GM19468 (cell line): ENCODE data around the gene PPP1R14B.

Experiments used
- ATAC-seq: cut with Tn5 transposase; IDR thresholded peaks from one replicate; pipeline ENCODE4 v1.9.1; 2021; ENCODE audit warnings: mild to moderate bottlenecking, moderate library complexity, moderate number of reproducible peaks; ENCODE audit not compliant: unreplicated experiment; ENCODE audit errors: extremely low read depth

The PPP1R14B gene

DNA sequence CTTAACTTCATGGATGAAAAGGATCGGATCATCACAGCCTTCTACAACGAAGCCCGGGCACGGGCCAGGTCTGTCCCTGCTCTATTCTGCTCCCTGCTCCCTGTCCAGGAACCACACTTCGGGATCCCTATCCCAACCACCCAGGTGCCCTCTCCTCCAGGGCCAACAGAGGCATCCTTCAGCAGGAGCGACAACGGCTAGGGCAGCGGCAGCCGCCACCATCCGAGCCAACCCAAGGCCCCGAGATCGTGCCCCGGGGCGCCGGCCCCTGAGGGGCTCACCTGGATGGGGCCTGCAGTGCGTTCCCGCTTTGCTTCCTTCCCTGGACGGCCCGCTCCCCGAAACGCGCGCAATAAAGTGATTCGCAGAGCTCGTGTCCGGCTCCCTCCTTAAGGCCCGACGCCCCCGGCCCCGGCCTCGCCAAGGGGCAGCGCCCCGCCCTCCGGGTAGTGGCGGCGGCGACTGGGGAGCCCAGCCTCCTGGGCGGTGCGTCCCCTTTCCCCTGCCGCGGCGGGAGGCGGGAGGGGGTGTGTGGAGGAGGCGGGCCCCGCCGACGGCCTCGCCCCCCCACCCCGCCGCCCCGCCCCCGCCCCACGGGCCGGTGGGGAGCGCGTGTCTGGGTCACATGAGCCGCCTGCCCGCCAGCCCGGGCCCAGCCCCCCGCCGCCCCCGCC is 12.7 kb downstream of the PPP1R14B start, which contains the start of gene VEGFB:
Gene VEGFB (plus strand): TSS at position 672 of the 674 bp plus-strand sequence. CDS start 250 bp downstream, outside the sequence.
- ATAC-seq = no peak

DNA sequence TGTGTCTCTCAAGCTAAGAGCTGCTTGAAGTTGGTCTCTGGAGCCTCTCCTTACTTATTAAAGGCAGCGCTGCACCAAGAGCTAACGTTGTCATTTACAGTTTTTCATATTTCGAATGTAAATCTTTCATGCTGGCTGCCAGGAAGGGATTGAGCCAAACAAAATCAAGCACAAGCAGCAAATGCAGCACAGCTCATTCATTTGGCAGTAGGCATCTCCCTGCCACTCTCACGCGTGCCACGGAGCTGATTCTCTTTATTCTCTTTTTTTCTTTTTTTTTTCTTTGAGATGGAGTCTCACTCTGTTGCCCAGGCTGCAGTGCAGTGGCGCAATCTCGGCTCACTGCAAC is 13.8 kb downstream of the PPP1R14B start:
- ATAC-seq = no peak

DNA sequence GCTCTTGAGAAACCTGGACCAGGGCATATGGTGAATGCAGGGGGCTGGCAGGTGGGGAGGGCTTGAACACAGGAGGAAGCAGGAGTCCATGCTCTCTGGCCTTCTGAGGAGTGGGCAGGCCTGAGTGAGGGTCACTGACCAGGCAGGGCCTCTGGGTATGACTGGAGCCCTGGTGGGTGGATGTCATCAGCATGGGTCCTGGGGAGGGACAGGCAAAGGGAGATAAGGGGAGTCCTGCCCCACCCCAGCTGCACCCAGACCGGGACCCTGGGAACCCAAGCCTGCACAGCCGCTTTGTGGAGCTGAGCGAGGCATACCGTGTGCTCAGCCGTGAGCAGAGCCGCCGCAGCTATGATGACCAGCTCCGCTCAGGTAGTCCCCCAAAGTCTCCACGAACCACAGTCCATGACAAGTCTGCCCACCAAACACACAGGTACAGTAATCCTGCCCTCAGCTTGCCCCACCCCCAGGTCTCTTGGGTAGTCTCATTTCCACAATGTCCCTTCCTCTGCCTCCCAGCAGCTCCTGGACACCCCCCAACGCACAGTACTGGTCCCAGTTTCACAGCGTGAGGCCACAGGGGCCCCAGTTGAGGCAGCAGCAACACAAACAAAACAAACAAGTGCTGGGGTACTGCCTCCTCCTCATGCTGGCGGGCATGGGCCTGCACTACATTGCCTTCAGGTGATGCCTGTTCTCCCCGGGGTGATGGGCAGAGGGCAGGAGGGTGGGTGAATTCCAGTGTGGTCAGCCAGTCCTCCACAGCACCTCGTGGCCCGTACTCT is 14.4 kb downstream of the PPP1R14B start:
- no peak for ATAC-seq

DNA sequence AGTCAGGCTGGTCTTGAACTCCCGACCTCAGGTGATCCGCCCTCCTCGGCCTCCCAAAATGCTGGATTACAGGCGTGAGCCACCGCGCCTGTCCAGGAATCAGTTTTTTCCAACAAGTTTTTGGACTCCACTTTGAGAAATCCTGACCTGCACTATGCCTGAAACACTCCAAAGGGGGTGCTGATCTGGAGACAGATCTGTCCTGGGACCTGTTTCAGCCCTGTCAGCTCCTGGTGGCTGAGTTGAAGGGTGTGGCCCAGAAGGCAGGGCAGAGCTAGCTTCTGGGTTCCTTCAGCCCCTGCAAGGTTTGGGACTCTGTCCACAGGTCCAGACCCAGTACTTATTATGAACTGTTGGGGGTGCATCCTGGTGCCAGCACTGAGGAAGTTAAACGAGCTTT is 15.2 kb downstream of the PPP1R14B start:
- no peak for ATAC-seq

DNA sequence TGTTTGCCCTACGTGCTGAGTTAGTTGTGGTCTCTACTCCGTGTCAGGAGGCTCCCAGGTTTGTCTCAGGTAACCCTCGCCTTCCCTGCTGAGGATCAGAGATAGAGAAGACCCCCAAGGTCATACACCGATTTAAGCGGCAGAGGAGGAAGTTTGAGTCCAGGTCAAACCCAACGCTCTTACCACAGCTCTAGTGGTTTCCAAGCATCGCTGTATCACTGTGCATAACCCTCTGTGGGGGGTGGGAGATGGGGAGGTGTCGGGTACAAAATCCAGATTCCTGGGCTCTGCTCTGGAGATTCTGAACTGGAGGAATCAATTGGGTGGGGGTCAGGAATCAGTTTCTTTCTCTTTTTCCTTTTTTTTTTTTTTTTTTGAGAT is 15.8 kb downstream of the PPP1R14B start:
- ATAC-seq = no peak

DNA sequence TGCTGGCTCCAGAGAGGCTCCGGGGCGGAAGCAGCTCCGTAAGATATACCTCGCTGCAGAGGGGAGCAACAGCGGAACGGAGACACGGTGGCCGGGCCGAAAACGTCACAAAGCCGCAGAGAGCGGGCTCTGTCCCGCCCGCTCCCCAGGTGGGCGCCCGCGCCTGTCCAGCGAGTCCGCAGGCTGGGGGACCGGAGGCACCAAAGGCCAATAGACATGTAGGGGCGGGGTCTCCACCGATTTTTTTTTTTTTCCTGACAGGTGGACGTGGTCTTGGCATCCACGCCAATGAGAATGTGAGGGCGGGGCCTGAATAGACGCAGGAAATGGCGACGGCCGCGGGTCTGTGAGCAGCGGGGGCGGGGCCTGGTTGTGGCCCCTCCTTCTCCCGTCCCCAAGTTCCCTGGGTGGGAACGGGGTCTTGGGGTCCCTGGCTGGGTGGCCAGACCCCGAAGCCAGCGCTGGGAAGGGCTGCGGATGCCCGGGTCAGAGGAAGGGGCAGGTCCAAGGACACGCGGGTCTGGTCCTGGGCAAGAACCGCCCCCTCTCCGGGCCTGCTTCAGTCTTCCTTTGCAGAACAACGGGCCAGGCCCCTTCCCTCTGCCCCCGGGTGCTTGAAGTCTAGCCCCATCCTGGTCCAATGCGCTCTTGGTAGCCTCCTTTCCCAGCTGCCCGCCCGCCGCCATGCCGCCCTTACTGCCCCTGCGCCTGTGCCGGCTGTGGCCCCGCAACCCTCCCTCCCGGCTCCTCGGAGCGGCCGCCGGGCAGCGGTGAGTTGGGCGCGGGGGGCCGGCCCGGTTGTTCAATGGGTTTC is 16.4 kb downstream of the PPP1R14B start, which contains the start of gene DNAJC4:
Gene DNAJC4 (plus strand): TSS at position 378 of the 814 bp plus-strand sequence. CDS start 307 bp downstream, at position 685.
- peak; percentile 15 for ATAC-seq

DNA sequence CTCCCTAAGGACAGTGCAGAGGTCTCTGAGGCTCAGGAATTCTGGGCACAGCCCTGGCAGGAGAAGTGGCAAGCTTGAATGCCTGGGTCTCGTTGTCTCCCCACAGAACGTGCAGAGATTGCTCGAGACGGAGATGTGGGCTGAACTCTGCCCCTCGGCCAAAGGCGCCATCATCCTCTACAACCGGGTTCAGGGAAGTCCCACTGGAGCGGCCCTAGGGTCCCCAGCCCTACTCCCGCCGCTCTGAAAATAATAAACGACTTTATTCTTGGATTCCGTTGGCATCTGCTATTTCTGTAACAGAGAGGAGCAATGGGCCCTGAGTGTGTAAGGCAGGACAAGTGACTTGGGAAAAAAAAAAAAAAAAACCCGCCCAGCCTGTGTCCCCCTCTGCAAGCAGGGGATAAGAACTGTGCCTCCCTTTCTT is 17.0 kb downstream of the PPP1R14B start:
- ATAC-seq = no peak

DNA sequence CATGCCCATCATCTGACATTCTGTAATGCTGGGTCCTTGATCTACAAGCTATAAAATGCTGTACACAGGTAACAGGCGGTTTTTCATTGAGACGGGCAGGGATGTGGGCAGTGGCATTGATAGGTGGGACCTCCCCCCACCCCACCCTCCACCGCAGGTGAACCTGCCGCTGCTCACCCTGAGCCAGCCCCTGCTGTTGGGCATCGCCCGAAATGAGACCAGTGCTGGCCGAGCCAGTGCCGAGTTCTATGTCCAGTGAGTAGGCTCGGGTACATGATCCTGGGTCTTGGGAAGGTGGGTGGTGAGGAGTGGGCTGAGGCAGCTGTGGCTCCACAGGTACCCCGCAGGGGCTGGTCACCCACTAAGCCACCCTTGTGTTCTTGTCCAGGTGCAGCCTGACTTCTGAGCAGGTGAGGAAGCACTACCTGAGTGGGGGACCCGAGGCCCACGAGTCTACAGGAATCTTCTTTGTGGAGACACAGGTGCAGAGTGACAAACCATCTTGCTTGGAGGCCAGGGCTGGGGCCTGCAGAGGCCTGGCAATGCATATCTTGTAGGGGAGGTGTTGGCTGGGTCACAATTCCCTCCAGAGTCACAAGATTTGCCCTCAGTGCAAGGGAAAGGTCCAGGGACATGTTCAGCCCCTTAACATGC is 17.5 kb downstream of the PPP1R14B start:
- ATAC-seq = no peak

DNA sequence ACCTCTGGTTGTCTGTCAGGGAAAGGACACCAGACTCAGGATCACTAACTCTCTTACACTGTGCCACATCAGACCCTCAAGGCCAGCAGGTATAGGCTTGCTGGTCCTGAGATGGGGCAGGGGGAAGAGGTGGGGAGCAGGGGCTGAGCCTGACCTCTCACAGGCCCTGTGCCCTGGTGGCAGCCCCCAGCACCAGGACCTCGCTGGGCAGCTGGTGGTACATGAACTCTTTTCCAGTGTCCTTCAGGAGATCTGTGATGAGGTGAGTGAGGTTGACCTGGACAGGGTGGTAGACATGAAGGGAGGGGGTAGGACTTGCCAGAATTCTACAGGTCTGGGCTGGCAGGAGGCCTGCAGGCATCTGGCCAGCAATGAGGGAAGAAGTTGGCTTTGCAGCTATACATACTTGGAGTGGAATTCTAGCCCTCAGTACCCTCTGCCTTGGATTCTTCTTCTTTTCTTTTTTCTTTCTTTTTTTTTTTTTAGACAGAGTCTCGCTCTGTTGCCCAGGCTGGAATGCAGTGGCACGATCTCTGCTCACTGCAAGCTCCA is 19.3 kb downstream of the PPP1R14B start:
- no peak for ATAC-seq

DNA sequence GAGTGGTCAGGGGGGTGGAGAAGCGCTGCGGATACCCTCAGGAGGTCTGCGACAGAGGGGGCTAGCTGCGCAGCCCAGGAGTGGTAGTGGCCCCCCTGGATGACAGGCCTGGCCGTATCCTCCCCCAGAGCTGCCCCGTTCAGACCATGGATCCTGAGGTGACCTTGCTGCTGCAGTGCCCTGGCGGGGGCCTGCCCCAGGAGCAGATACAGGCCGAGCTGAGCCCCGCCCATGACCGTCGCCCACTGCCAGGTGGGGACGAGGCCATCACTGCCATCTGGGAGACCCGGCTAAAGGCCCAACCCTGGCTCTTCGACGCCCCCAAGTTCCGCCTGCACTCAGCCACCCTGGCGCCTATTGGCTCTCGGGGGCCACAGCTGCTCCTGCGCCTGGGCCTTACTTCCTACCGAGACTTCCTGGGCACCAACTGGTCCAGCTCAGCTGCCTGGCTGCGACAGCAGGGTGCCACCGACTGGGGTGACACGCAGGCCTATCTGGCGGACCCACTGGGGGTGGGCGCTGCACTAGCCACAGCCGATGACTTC is 20.2 kb downstream of the PPP1R14B start:
- ATAC-seq = no peak

DNA sequence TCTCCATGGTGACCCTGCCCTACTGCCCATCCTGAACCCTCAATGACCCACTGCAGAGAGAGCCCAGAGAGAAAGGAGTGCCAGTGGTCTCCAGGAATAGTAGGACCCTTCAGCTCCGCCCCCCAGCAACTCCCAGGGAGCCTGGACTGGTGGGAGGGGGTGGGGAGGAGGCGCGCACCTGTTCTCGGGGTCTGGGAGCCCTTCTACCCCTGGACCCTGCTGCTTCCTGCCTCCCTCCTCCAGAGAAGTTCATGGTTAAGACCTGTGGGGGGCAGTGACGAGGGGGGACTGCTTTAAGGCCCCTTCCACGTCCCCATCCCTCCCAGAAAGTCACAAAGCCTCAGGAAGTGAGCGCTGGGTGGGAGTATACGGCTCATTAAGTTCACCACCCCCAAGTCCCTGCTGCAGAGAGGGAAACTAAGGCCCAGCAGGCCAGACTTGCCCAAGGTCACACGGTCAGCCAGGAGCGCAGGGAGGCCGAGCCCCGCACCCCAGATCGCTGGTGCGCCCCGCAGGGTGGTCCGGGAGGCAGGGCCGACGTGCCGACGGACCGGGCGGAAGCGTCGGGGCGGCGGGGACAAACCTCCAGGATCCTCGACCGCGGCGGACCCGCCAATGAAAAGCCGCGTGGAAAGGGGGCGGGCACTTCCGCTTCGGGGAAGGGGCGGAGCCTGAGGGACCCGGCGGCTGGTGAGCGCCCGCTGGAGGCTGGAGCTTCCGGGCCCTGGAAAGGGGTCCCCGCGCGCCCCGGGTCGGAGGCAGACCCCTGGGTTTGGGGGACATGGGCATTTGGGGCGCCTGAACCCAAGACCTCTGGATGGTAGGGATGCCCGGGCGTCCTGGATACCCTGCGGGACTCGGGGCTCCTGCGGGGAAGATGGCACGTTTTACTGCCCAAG is 20.9 kb downstream of the PPP1R14B start, which contains the start of the genes NUDT22 and TRPT1:
Gene NUDT22 (plus strand): TSS at position 667 of the 899 bp plus-strand sequence. CDS start 379 bp downstream, outside the sequence.
Gene TRPT1 (minus strand): TSS at position 579 of the 899 bp plus-strand sequence. CDS start 326 bp downstream, at position 253.
- ATAC-seq = no peak

DNA sequence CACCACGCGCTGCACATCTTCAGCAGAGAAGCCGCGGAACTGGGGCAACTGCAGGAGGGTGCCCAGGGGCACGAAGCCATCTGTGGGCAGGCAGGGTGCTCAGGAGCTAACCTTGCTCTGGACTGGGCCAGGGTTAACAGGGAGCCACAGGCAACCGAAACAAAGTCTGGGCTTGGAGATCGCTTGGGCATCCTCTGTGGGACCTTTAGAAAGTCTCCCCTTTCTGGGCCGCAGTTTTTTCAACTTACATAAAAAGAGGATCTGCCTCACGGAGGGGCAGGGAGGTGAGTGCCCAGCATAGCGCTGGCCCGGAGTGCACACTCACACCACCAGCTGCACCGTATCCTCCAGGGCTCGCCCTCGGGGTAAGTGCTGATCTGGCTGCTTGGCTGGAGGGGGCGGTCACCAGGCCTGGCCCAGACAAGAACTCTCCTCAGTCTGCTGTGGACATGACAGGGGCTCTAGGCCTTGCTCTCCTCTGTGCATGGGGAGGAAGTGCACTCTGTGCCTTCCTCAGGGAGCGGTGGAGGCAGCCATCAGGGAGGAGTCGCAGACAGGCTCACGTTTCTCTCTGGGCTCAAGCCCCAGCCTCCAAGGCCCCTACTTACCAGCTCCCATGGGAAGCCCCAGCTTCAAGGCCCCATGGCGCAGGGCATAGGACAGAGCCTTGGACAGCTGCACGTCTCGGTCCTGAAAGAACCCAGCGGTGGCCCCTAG is 21.7 kb downstream of the PPP1R14B start:
- no peak for ATAC-seq

DNA sequence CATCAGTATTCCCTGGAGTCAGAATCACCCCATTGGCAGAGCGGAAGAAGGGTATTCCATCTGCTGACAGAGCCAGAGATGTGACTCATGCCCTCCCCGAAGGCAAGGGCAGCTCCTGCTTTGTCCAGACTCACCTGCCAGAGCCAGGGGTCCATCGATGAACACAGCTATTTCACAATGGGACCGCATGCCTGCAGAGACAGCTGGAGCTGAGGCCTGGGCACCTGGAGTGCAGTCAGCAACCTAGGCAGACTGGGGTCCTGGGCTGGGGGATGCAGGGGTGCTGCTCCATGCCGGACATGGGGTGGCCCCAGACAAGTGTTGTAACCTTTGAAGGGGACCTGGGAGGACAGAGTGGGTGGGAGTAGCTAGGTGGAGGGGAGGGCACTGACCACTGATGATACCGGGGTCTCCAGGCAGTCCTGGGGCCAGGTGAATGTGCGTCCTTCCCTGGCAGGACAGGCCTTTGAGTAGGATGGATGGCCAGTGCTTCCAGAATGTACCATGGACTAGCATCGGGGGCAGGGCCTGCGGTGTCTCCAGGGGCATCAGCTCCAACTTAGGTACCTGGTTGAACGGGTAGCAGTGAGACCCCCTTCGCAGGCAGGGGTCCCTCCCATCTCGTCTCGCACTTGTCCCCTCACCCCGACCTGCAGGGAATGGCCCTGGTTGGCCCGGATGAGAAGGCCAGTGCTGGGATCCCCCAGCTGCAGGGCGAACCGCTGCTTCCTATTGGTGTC is 22.4 kb downstream of the PPP1R14B start:
- ATAC-seq = no peak

DNA sequence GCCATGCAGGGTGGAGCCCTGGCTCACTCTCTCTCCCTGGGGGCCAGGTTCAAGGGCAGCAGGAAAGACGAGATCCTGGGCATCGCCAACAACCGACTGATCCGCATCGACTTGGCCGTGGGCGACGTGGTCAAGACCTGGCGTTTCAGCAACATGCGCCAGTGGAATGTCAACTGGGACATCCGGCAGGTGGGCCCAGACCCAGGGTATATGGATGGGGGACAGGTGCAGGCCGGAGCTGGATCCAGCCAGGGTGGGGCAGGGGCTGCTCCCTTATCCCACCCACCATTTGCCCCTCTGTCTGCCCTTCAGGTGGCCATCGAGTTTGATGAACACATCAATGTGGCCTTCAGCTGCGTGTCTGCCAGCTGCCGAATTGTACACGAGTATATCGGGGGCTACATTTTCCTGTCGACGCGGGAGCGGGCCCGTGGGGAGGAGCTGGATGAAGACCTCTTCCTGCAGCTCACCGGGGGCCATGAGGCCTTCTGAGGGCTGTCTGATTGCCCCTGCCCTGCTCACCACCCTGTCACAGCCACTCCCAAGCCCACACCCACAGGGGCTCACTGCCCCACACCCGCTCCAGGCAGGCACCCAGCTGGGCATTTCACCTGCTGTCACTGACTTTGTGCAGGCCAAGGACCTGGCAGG is 23.6 kb downstream of the PPP1R14B start:
- no peak for ATAC-seq

DNA sequence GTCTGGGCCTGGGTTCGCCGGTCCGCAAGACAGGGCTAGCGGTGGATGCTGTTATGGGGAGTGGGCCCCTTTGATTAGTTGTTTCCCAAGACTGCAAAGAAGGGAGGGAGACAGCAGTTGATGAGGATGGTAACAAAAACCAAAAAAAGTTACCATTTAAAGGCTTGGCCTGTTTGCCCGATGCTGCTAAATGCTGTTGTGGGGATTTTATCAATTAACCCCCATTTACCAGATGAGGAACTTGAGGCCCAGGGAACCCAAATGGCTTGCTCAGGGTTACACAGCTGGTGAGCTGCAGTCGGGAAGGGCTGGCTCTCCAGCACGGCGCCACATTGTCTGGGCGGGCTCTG is 24.1 kb downstream of the PPP1R14B start:
- ATAC-seq = no peak

DNA sequence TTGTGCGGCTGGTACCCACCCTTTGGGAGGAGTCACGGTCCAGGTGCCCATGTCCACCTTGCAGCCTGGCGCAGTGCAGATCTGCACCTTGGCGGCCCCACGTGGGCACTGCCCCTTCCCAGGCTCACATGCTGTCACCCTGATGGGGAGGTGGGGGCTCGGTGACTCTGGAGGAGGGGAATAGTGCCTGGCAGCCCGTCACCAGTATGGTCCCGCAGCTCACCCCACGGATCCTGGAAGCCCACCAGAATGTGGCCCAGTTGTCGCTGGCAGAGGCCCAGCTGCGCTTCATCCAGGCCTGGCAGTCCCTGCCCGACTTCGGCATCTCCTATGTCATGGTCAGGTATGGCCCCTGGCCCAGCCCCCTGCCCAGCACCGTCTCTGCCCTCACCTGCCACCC is 25.9 kb downstream of the PPP1R14B start:
- ATAC-seq = no peak

DNA sequence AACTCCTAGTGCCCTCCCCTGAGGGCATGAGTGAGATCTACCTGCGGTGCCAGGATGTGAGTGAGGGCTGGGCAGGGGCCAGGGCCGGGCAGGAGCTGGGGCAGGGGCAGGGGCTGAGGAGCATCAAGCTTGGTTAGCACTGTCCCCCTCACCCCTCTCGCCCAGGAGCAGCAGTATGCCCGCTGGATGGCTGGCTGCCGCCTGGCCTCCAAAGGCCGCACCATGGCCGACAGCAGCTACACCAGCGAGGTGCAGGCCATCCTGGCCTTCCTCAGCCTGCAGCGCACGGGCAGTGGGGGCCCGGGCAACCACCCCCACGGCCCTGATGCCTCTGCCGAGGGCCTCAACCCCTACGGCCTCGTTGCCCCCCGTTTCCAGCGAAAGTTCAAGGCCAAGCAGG is 26.5 kb downstream of the PPP1R14B start:
- ATAC-seq = no peak
